ENCODE results near the gene TCEA2.
A peak's percentile ranks its signal among the peaks of the same experiment; 100 is the strongest.

The TCEA2 gene

GRCh38 chr20:64063389-64064144, 569 bp downstream of the TCEA2 start:
- peak overlapping the region; percentile 56 for H3K4me3 ChIP-seq (ENCODE audit: low read depth, low read length)
- DNase-seq (ENCODE audit: low read depth), result peak; percentile 29
- TF ChIP-seq MAX (IDR thresholded peaks at IDR 0.05; ENCODE audit: low read depth, low read length), result no peak
- TF ChIP-seq POLR2A (IDR thresholded peaks at IDR 0.05; ENCODE audit: extremely low read depth, insufficient read length), result no peak
- no peak for TF ChIP-seq MYC (IDR thresholded peaks at IDR 0.05; ENCODE audit: low read depth, low read length)
- TF ChIP-seq CTCF (IDR thresholded peaks at IDR 0.05; ENCODE audit: low read depth, low read length), result no peak

- no peak overlapping the region for H3K4me3 ChIP-seq (ENCODE audit: low read depth, low read length)
Measured at GRCh38 chr20:64064145-64064698, 1.2 kb downstream of the TCEA2 start.

GRCh38 chr20:64065062-64065973, 2.3 kb downstream of the TCEA2 start:
- DNase-seq (ENCODE audit: low read depth), result peak; percentile 61
- TF ChIP-seq POLR2A (IDR thresholded peaks at IDR 0.05; ENCODE audit: extremely low read depth, insufficient read length) (no peak), CTCF (IDR thresholded peaks at IDR 0.05; ENCODE audit: low read depth, low read length) (no peak), MYC (IDR thresholded peaks at IDR 0.05; ENCODE audit: low read depth, low read length) (no peak; the same call in 1 of the 2 replicates), MAX (IDR thresholded peaks at IDR 0.05; ENCODE audit: low read depth, low read length) (peak; percentile 83)
- H3K4me3 ChIP-seq (ENCODE audit: low read depth, low read length), result no peak overlapping the region

More at GRCh38 chr20:64064145-64064698, 1.2 kb downstream of the TCEA2 start:
- TF ChIP-seq POLR2A (IDR thresholded peaks at IDR 0.05; ENCODE audit: extremely low read depth, insufficient read length), result no peak
- TF ChIP-seq MYC (IDR thresholded peaks at IDR 0.05; ENCODE audit: low read depth, low read length), result no peak
- DNase-seq (ENCODE audit: low read depth), result peak; percentile 37

GRCh38 chr20:64065974-64066343, 3.0 kb downstream of the TCEA2 start:
- TF ChIP-seq MAX (IDR thresholded peaks at IDR 0.05; ENCODE audit: low read depth, low read length), result peak; percentile 28; the same call in 1 of the 2 replicates
- TF ChIP-seq MYC (IDR thresholded peaks at IDR 0.05; ENCODE audit: low read depth, low read length), result no peak
- peak; percentile 89 for DNase-seq (ENCODE audit: low read depth)
- H3K4me3 ChIP-seq (ENCODE audit: low read depth, low read length), result no peak overlapping the region

GRCh38 chr20:64067005-64067632, 4.1 kb downstream of the TCEA2 start:
- H3K4me3 ChIP-seq (ENCODE audit: low read depth, low read length), result no peak overlapping the region
- DNase-seq (ENCODE audit: low read depth), result peak; percentile 35
- TF ChIP-seq POLR2A (IDR thresholded peaks at IDR 0.05; ENCODE audit: extremely low read depth, insufficient read length), result no peak
- no peak for TF ChIP-seq MAX (IDR thresholded peaks at IDR 0.05; ENCODE audit: low read depth, low read length)
- TF ChIP-seq CTCF (IDR thresholded peaks at IDR 0.05; ENCODE audit: low read depth, low read length), result no peak
- TF ChIP-seq MYC (IDR thresholded peaks at IDR 0.05; ENCODE audit: low read depth, low read length), result no peak

- no peak overlapping the region for H3K4me3 ChIP-seq (ENCODE audit: low read depth, low read length)
- TF ChIP-seq CTCF (IDR thresholded peaks at IDR 0.05; ENCODE audit: low read depth, low read length), result no peak
- no peak for TF ChIP-seq MAX (IDR thresholded peaks at IDR 0.05; ENCODE audit: low read depth, low read length)
- no peak for DNase-seq (ENCODE audit: low read depth)
Measured at GRCh38 chr20:64067733-64068307, 4.8 kb downstream of the TCEA2 start.
